HG02970 (cell line): ENCODE results near the gene NIPAL4.
"Not testable (repeated sequence)": the region's sequence is repeated elsewhere in the genome, so short reads cannot be mapped to it uniquely, and the experiment has no call there.

Experiments
- ATAC-seq: cut with Tn5 transposase; IDR thresholded peaks from one replicate; pipeline ENCODE4 v1.9.1; 2021; ENCODE audit warnings: mild to moderate bottlenecking, moderate library complexity, moderate number of reproducible peaks; ENCODE audit not compliant: unreplicated experiment, low FRiP score

Gene NIPAL4

GRCh38 chr5:157481666-157482065 lies 21.7 kb downstream of the NIPAL4 start:
- ATAC-seq: no peak

GRCh38 chr5:157482702-157483101 lies 22.7 kb downstream of the NIPAL4 start:
- ATAC-seq: not testable (repeated sequence)

- ATAC-seq: no peak
Observed at GRCh38 chr5:157484768-157485167, 24.8 kb downstream of the NIPAL4 start.

- no peak for ATAC-seq
Observed at GRCh38 chr5:157485340-157485739, 25.3 kb downstream of the NIPAL4 start.

- ATAC-seq: no peak
Observed at GRCh38 chr5:157485811-157486210, 25.8 kb downstream of the NIPAL4 start.

- ATAC-seq: no peak
Observed at GRCh38 chr5:157486221-157486681, 26.2 kb downstream of the NIPAL4 start.

- ATAC-seq: no peak
Observed at GRCh38 chr5:157486861-157487260, 26.8 kb downstream of the NIPAL4 start.

GRCh38 chr5:157487358-157487757 lies 27.3 kb downstream of the NIPAL4 start:
- ATAC-seq: no peak

- no peak for ATAC-seq
Observed at GRCh38 chr5:157491471-157491995, 31.5 kb downstream of the NIPAL4 start.

GRCh38 chr5:157492886-157493285 lies 32.9 kb downstream of the NIPAL4 start:
- ATAC-seq: no peak

- ATAC-seq: no peak
Observed at GRCh38 chr5:157494178-157494832, 34.3 kb downstream of the NIPAL4 start.

- no peak for ATAC-seq
Observed at GRCh38 chr5:157496864-157497263, 36.9 kb downstream of the NIPAL4 start.

- no peak for ATAC-seq
Observed at GRCh38 chr5:157497875-157498611, 38.0 kb downstream of the NIPAL4 start.

GRCh38 chr5:157502143-157502647 lies 42.2 kb downstream of the NIPAL4 start:
- peak; percentile 55 for ATAC-seq

GRCh38 chr5:157504053-157504452 lies 44.0 kb downstream of the NIPAL4 start:
- ATAC-seq: no peak

- ATAC-seq: no peak
Observed at GRCh38 chr5:157505496-157505895, 45.5 kb downstream of the NIPAL4 start.

GRCh38 chr5:157506066-157506590 lies 46.1 kb downstream of the NIPAL4 start:
- ATAC-seq: no peak

- ATAC-seq: no peak
Observed at GRCh38 chr5:157506981-157507780, 47.2 kb downstream of the NIPAL4 start.

- ATAC-seq: no peak
Observed at GRCh38 chr5:157509093-157509492, 49.1 kb downstream of the NIPAL4 start.

- ATAC-seq: no peak
Observed at GRCh38 chr5:157509587-157509986, 49.6 kb downstream of the NIPAL4 start.
